Spleen (tissue), 11 donors: ENCODE data around the gene ABCB1. TPM values are rescaled to one million over a fixed set of nuclear protein-coding genes. Genes with fewer than 3 reads are reported as not detected.

Source experiments
- DNase-seq: peaks from one replicate; pipeline ENCODE4 v3.0.0-alpha.2; 2020
- H3K27ac ChIP-seq, 8 donors: fragments of 200-600 bp; sonication (generic) in 7 of 8; 1 replicate in 4 of 8; 2 replicates in 4 of 8; pipeline versions ENCODE4 v1.5.0 to v1.8.0; 2016 to 2021; ENCODE audit warnings: inconsistent platforms in 4 of 8, mild to moderate bottlenecking in 4 of 8, moderate library complexity in 1 of 8
- H3K27me3 ChIP-seq, 7 donors: fragments of 200-600 bp; sonication (generic) in 6 of 7; replicated peaks in 1 of 7; 1 replicate in 4 of 7; 2 replicates in 3 of 7; pipeline versions ENCODE4 v1.5.0 to v1.8.0; 2016 to 2021; ENCODE audit warnings: inconsistent platforms in 3 of 7, mild to moderate bottlenecking in 1 of 7
- H3K36me3 ChIP-seq, 6 donors: fragments of 200-600 bp; sonication (generic) in 5 of 6; 1 replicate in 4 of 6; 2 replicates in 2 of 6; pipeline versions ENCODE4 v1.5.0 to v1.8.0; 2016 to 2021; ENCODE audit warnings: inconsistent platforms in 2 of 6
- H3K4me1 ChIP-seq, 6 donors: fragments of 200-600 bp; sonication (generic) in 5 of 6; 1 replicate in 3 of 6; 2 replicates in 3 of 6; pipeline versions ENCODE4 v1.5.0 to v1.8.0; 2016 to 2021; ENCODE audit warnings: inconsistent platforms in 3 of 6
- H3K4me3 ChIP-seq, 8 donors: fragments of 200-600 bp; sonication (generic) in 7 of 8; 1 replicate in 4 of 8; 2 replicates in 4 of 8; pipeline versions ENCODE4 v1.5.0 to v1.8.0; 2016 to 2021; ENCODE audit warnings: inconsistent platforms in 4 of 8, mild to moderate bottlenecking in 4 of 8, moderate library complexity in 2 of 8
- H3K9me3 ChIP-seq, 8 donors: fragments of 200-600 bp; sonication (generic) in 7 of 8; 1 replicate in 4 of 8; 2 replicates in 4 of 8; pipeline versions ENCODE4 v1.5.0 to v1.8.0; 2016 to 2021; ENCODE audit warnings: inconsistent platforms in 4 of 8
- POLR2A ChIP-seq, 3 donors: fragments of 450-650 bp; IDR thresholded peaks; one replicate each; pipeline ENCODE4 v1.5.1; 2017; ENCODE audit warnings: antibody characterized with exemption in 3 of 3, mild to moderate bottlenecking in 1 of 3
- POLR2AphosphoS5 ChIP-seq, 3 donors: sonication (generic); formaldehyde crosslinking; IDR thresholded peaks; one replicate each; pipeline ENCODE4 v1.5.1; 2017; ENCODE audit warnings: antibody characterized with exemption in 3 of 3
- WGBS, 5 donors: extraction: QIAGEN DNeasy Blood & Tissue Kit in 3 of 5; methylation state at CpG; one replicate each; pipeline versions ENCODE4 v1.1.5 to v1.1.7; 2013 to 2018; 5-methylcytosine and 5-hydroxymethylcytosine counted together
- intact Hi-C: fragments of 100-400 bp; cut with DNase I; formaldehyde crosslinking; loops from one replicate; pipeline ENCODE4 v1.15.0; 2023; ENCODE audit warnings: low total_unique reads
- polyA plus RNA-seq, 3 donors: library from polyadenylated mRNA; stranded (reverse); fragments of 200-250 nt; gene quantifications; one replicate each; pipeline ENCODE4 v1.2.1, GENCODE V29; 2013
- total RNA-seq, 7 donors: library from RNA; depleted of rRNA in 3 of 7; stranded (reverse); fragments of >200 nt in 3 of 7; fragmentation: NEBNext Ultra II Directional in 4 of 7; extraction: Animal tissue kit (Norgen Biotek cat#: 25700) in 4 of 7; gene quantifications; one replicate each; pipeline versions ENCODE4 v1.1.0 to v1.2.1, GENCODE V29; 2016 to 2021
- TF ChIP-seq, protein P1 (sequence below), 11 experiments: fragments of 200-600 bp in 7 of 11; fragments of 450-650 bp in 4 of 11; sonication (generic) in 4 of 11; IDR thresholded peaks in 8 of 11; conservative IDR thresholded peaks in 3 of 11; 1 replicate in 7 of 11; 2 replicates in 4 of 11; pipeline versions ENCODE4 v1.4.0 to v1.8.0; 2016 to 2021; ENCODE audit warnings: antibody characterized with exemption in 11 of 11, inconsistent platforms in 4 of 11, mild to moderate bottlenecking in 1 of 11
- donor health status: healthy with polysubstance abuse.
- donor health status: DM: no; HTN: no; CAD: no; lungs with moderate emphysema.
- donor health status: DM: no; HTN: no; CAD: no.
- donor health status: Bipolar disorder and iron deficiency.
- donor health status: healthy.
- donor health status: DM: no; HTN: no; CAD: no.
- donor health status: DM: yes; HTN: yes; CAD: no.

The ABCB1 gene
- total and polyA plus RNA-seq, 10 donors: 3.0 to 25.6 (median 11.3) TPM

DNA sequence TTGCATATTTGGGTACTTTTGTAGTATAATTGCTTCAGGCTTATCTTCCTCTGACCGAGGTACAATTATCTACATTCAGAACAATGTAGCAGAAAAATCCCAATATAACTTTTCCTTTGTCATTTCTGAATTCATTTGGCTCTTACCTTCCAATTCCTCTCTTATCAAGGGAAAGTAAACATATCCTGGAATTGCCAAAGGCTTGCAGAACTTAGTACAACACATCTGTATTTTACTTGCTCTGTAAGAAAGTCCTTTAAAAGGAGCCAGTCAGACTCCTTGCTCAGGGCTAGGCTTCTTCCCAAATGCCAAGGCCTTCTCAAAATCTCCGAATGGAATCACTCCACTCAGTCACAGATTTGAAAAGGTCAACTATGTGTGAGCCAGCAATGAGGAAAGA lies 81.9 kb downstream of the ABCB1 start:
- TF ChIP-seq, protein P1, sequence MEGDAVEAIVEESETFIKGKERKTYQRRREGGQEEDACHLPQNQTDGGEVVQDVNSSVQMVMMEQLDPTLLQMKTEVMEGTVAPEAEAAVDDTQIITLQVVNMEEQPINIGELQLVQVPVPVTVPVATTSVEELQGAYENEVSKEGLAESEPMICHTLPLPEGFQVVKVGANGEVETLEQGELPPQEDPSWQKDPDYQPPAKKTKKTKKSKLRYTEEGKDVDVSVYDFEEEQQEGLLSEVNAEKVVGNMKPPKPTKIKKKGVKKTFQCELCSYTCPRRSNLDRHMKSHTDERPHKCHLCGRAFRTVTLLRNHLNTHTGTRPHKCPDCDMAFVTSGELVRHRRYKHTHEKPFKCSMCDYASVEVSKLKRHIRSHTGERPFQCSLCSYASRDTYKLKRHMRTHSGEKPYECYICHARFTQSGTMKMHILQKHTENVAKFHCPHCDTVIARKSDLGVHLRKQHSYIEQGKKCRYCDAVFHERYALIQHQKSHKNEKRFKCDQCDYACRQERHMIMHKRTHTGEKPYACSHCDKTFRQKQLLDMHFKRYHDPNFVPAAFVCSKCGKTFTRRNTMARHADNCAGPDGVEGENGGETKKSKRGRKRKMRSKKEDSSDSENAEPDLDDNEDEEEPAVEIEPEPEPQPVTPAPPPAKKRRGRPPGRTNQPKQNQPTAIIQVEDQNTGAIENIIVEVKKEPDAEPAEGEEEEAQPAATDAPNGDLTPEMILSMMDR (IDR thresholded peaks at IDR 0.05 in 8 of 11, conservative IDR thresholded peaks at IDR 0.05 in 3 of 11): no peak
- TF ChIP-seq POLR2AphosphoS5 (IDR thresholded peaks at IDR 0.05): no peak
- TF ChIP-seq POLR2A (IDR thresholded peaks at IDR 0.05): no peak
- no peak for DNase-seq
- WGBS, 5 donors: 70 to 90% (median 78%) methylated on average over 2 of the region's 2 CpGs
- H3K4me3 ChIP-seq: no peak overlapping the region
- H3K4me1 ChIP-seq: no peaks in the 10 kb centered on the region
- no peaks in the 10 kb centered on the region for H3K9me3 ChIP-seq
- peaks cover 0 to 10% (median 0%) of the 10 kb centered on the region in 6 donors for H3K36me3 ChIP-seq
- intact Hi-C loops: no loop called here
- no peaks in the 10 kb centered on the region for H3K27me3 ChIP-seq
- H3K27ac ChIP-seq: no peak overlapping the region

DNA sequence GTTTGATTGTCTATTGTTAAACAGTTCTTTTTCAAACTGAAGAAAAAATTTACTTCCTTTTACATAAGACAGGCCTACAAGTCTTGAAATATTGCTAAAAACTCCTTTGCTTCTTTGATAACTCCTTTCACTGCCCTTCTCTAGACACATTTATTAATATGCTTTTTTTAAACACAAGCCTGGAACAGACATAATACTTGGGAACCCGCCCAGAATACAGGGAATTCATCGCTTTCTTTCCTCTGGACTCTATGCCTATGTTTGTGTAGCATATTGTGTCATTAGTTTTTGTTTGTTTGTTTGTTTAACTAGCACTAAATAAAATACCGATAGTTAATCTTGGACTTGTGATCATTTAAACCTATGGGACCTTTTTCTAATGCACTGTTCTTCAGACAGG lies 82.8 kb downstream of the ABCB1 start:
- WGBS, 5 donors: 89 to 94% (median 90%) methylated on average over 3 of the region's 3 CpGs
- Histone ChIP-seq H3K36me3 (peaks cover 0 to 10% (median 0%) of the 10 kb centered on the region in 6 donors), H3K27ac (no peak overlapping the region)

DNA sequence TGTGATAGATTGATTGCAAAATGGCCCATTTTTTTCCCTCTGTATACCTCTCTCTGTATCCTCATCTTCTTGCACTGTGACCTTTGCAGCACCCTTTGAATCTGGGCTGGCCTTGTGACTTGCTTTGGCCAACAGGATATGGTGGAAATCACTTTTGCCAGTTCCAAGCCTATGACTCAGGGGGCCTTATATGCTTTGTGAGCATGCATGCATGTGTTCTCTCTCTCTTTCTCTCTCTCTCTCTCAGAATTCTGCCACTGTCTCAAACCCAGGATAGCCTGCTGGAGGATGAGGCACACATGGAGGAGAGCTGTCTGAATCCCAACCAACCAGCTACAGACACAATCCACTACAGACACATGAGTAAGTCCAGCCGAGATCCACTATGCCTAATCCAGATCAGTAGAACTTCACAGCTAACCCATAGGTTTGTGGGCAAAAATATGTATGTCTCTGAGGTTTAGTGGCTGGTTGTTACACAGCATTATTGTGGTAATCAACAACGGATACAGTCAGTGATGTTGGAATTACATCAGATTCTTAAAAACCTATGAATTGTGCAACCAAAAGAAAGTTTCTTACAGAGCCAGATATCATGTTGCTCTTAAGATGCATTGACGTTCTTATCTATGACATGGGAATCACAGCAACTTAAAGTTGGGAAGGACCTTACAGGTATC lies 83.4 kb downstream of the ABCB1 start:
- H3K9me3 ChIP-seq: no peaks in the 10 kb centered on the region
- TF ChIP-seq POLR2AphosphoS5 (IDR thresholded peaks at IDR 0.05): no peak
- no peak overlapping the region for H3K27ac ChIP-seq
- no peak overlapping the region for H3K4me3 ChIP-seq
- no peak for DNase-seq
- intact Hi-C loops: no loop called here
- no peaks in the 10 kb centered on the region for H3K27me3 ChIP-seq
- 51 to 88% (median 75%) methylated on average over 3 of the region's 3 CpGs for WGBS, 5 donors
- no peaks in the 10 kb centered on the region for H3K4me1 ChIP-seq
- peaks cover 0 to 10% (median 0%) of the 10 kb centered on the region in 6 donors for H3K36me3 ChIP-seq

More for the DNA sequence above, 82.8 kb downstream of the ABCB1 start:
- intact Hi-C loops: no loop called here
- no peak for DNase-seq
- Histone ChIP-seq H3K4me1 (no peaks in the 10 kb centered on the region), H3K27me3 (no peaks in the 10 kb centered on the region), H3K9me3 (no peaks in the 10 kb centered on the region), H3K4me3 (no peak overlapping the region)
- TF ChIP-seq, protein P1 (IDR thresholded peaks at IDR 0.05 in 8 of 11, conservative IDR thresholded peaks at IDR 0.05 in 3 of 11): no peak
- TF ChIP-seq POLR2A (IDR thresholded peaks at IDR 0.05): no peak
- no peak for TF ChIP-seq POLR2AphosphoS5 (IDR thresholded peaks at IDR 0.05)

DNA sequence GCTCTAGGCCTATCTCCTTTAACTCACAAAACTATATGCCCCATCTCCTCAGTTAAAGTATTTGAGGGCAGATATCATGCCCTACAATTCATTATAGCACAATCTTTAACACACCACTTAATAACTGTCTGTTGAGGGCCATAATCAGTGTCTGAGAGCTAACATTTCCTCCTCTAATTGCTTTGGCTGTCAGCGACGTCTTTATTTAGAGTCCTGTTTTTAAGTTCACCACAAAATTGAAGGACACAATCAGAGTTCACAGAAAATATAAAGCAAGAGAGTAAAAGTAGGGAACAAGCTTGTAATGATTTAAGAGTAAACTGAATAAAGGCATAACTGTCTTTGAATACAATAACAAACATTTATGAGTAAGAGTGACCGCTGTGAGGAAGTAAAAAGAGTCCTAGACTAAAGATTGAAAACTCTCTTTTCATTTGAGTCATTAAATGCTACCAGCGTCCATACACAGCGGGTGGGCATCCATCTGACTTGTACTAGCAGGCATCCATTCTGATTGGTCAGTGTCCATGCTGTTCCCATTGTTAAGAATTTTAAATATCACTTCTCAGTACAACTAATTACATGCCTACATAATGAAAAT lies 86.8 kb downstream of the ABCB1 start:
- intact Hi-C loops: no loop called here
- WGBS, 5 donors: 76 to 85% (median 81%) methylated on average over 5 of the region's 5 CpGs
- no peak for DNase-seq
- Histone ChIP-seq H3K27me3 (no peaks in the 10 kb centered on the region), H3K9me3 (no peaks in the 10 kb centered on the region), H3K4me1 (no peaks in the 10 kb centered on the region), H3K36me3 (peaks cover 0 to 17% (median 0%) of the 10 kb centered on the region in 6 donors), H3K4me3 (no peak overlapping the region), H3K27ac (no peak overlapping the region)
- TF ChIP-seq POLR2A (IDR thresholded peaks at IDR 0.05) (no peak), POLR2AphosphoS5 (IDR thresholded peaks at IDR 0.05) (no peak)
- TF ChIP-seq, protein P1 (IDR thresholded peaks at IDR 0.05 in 8 of 11, conservative IDR thresholded peaks at IDR 0.05 in 3 of 11): no peak
